GM18517 (cell line): Measurements from ENCODE around the gene IRAG1.
"Not testable (repeated sequence)": the region's sequence is repeated elsewhere in the genome, so short reads cannot be mapped to it uniquely, and the experiment has no call there.

Experiments
- ATAC-seq: cut with Tn5 transposase; IDR thresholded peaks from one replicate; pipeline ENCODE4 v1.9.1; 2021; ENCODE audit warnings: mild to moderate bottlenecking, moderate library complexity; ENCODE audit not compliant: unreplicated experiment

Gene IRAG1

GRCh38 chr11:10709299-10710086 is 15.9 kb upstream of the IRAG1 start:
- ATAC-seq: no peak

- no peak for ATAC-seq
Measured at GRCh38 chr11:10708131-10708530, 14.6 kb upstream of the IRAG1 start.

DNA sequence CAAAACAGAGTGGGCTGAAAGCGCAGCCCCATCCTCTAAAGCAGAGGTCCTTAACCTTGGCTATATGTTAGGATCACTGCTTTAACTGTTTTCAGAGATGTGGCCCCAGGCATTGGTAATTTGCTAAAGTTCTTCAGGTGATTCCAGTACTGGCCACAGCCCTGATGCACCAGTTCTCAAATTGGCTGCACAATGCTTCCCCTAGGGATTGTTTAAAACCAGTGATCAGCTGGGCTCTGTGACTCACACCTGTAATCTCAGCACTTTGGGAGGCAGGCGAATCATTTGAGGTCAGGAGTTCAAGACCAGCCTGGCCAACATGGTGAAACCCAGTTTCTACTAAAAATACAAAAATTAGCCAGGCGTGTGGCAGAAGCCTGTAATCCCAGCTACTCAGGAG is 8.4 kb upstream of the IRAG1 start:
- no peak for ATAC-seq

- no peak for ATAC-seq
Measured at GRCh38 chr11:10699072-10699471, 5.5 kb upstream of the IRAG1 start.

GRCh38 chr11:10697323-10697620 is 3.7 kb upstream of the IRAG1 start:
- no peak for ATAC-seq

GRCh38 chr11:10696468-10697322 is 3.1 kb upstream of the IRAG1 start:
- ATAC-seq: no peak

GRCh38 chr11:10695833-10696232 is 2.3 kb upstream of the IRAG1 start:
- ATAC-seq: no peak

- no peak for ATAC-seq
Measured at GRCh38 chr11:10694486-10695239, 1.1 kb upstream of the IRAG1 start.

GRCh38 chr11:10692531-10693115 is 932 bp downstream of the IRAG1 start:
- ATAC-seq: no peak

DNA sequence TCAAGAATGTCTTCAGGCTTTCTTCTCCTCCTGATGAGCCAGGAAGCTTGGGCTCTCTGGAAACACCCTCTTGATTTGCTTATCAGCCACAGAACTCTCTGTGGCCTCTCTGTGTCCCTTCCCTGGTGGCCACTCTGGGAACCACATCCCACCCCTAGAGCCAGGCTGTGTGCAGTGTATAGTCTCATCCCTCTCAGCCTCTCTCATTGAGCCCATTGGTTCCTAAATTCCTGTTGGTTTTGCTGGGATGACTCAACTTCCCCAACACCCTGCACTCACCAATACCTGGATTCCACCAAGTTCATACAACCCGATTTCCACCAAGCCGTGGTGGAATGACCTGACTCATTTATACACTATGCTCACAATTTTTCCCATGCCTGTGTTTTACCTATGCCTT is 5.2 kb downstream of the IRAG1 start:
- no peak for ATAC-seq

- ATAC-seq: no peak
Measured at GRCh38 chr11:10686311-10686710, 7.2 kb downstream of the IRAG1 start.

GRCh38 chr11:10683429-10683828 is 10.1 kb downstream of the IRAG1 start:
- no peak for ATAC-seq

DNA sequence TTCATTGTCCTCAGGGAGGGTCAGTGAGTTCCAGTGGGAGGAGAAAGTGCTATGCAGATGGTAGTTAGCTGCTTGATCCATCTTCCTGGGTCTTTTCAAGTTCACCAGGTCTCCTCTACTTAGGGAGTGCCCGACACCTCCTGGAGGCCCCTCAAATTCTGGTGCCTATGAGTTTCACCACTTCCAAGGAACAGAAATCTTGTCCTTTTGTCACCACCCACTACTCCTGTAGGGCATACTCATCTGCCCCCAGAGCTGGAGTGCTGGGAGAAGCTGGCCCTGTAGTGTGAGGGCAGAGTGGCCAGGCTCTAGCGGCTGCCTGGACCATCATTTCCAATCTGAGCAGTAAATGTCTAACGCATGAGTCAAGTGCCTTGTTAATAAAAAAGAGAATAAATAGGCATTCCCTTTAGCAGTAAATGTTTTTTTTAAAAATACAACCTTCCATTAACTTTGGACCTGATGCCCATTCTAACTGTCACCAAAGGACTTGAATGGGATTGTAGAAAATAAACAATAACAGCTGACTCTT is 12.5 kb downstream of the IRAG1 start:
- no peak for ATAC-seq

GRCh38 chr11:10680279-10680678 is 13.3 kb downstream of the IRAG1 start:
- ATAC-seq: not testable (repeated sequence)

- no peak for ATAC-seq
Measured at GRCh38 chr11:10679644-10680043, 13.9 kb downstream of the IRAG1 start.

GRCh38 chr11:10678101-10678500 is 15.5 kb downstream of the IRAG1 start:
- no peak for ATAC-seq

- no peak for ATAC-seq
Measured at GRCh38 chr11:10676919-10677318, 16.6 kb downstream of the IRAG1 start.

GRCh38 chr11:10674911-10675440 is 18.6 kb downstream of the IRAG1 start:
- ATAC-seq: no peak

DNA sequence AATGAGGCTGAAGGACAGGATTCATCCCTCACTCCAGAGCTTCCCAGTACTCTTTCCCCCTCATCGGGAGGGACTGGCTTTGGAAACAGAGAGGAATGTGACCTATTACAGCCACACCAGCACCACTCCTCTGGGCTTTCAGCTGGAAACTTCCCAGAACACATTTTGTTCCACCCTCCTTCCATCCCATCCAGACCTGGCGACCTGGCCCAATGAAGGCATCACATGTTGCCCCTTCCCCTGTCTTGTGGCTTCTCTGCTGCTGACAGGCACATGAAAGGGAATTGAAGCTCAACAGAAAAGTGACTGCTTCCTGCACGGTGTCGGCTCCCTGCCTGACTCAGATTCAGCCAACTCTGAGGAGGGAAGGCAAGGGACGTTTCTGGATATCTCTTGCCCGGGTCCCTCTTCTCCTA is 19.1 kb downstream of the IRAG1 start:
- ATAC-seq: no peak

DNA sequence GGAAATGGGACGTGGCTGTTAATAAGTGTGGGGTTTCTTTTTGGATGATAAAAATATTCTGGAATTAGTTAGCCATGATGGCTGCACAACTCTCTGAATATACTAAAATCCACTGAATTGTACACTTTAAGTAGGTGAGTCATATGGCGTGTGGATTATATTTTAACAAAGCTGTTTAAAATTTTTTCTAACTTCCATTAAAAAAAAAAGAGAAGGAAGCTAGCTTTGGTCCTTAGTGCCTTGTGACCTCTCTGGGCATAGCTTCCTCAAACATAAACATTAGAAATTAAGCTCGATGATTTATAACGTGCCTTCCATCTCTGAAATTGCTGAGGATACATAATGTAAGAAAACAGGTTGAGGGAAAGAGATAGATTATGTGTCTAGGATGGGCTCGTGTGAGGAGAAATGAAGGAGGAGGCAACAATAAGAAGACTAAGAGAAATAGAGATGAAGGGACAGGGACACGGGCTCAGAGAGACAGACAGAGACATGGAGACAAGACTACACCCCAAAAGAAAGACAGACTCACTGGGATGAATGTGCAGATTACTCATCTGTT is 20.0 kb downstream of the IRAG1 start:
- no peak for ATAC-seq
